Muscle layer of colon (tissue), 2 donors: ENCODE results near the gene C1QTNF9.
"Not testable (repeated sequence)": the region's sequence is repeated elsewhere in the genome, so short reads cannot be mapped to it uniquely, and the experiment has no call there.

ENCODE experiments used
- H3K27ac ChIP-seq: one replicate; pipeline ENCODE4 v1.7.0; 2013; ENCODE audit warnings: low read depth, mild to moderate bottlenecking, low read length, moderate library complexity
- H3K27me3 ChIP-seq, 2 donors: one replicate each; pipeline ENCODE4 v1.7.0; 2013; ENCODE audit warnings: low read length in 2 of 2, mild to moderate bottlenecking in 2 of 2; ENCODE audit not compliant: insufficient read depth in 2 of 2, control insufficient read depth in 1 of 2
- H3K36me3 ChIP-seq: one replicate; pipeline ENCODE4 v1.7.0; 2013; ENCODE audit warnings: mild to moderate bottlenecking, low read length; ENCODE audit not compliant: insufficient read depth
- H3K4me1 ChIP-seq: one replicate; pipeline ENCODE4 v1.7.0; 2013; ENCODE audit warnings: mild to moderate bottlenecking, low read length; ENCODE audit not compliant: insufficient read depth
- H3K4me3 ChIP-seq, 2 donors: one replicate each; pipeline ENCODE4 v1.7.0; 2013; ENCODE audit warnings: low read length in 2 of 2, low read depth in 1 of 2, mild to moderate bottlenecking in 1 of 2, moderate library complexity in 1 of 2
- H3K9ac ChIP-seq: one replicate; pipeline ENCODE4 v1.7.0; 2013; ENCODE audit warnings: low read length
- H3K9me3 ChIP-seq: one replicate; pipeline ENCODE4 v1.7.0; 2013; ENCODE audit warnings: mild to moderate bottlenecking, low read length
- donor health status: abdominal sarcoma.
- donor health status: Adenocarcinoma of cecum.

C1QTNF9 gene

DNA sequence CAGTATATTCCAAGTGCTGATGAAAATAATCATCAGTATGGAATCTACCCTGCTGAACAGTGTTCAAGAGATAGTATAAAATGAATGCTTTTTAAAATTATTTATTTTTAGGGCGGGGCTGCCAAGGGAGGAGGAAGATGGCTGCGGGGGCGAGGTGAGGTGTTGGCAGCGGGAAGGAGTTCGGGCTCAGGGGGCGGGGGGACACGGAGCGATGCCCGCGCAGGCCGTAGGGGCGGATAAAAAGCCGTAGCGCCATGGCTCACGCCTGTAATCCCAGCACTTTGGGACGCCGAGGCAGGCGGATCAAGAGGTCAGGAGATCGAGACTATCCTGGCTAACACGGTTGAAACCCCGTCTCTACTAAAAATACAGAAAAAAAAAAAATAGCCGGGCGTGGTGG, 18.2 kb downstream of the C1QTNF9 start:
- not testable (repeated sequence) for H3K36me3 ChIP-seq, H3K9ac ChIP-seq, H3K27ac ChIP-seq, H3K27me3 ChIP-seq, H3K4me1 ChIP-seq, H3K9me3 ChIP-seq, H3K4me3 ChIP-seq

DNA sequence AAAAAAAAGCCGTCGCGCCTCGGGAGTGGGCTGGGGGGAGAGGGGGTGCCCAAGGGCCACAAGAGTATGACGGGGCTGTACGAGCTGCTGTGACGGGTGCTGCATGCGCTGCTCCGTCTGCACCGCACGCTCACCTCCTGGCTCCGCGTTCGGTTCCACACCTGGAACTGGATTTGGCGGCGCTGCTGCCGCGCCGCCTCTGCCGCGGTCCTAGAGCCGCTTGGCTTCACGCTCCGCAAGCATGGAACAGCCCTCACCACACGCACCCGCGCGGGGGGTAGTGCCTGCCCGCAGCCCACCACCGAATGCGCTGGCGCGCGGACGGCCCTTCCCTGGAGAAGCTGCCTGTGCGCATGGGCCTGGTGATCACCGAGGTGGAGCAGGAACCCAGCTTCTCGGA, 18.8 kb downstream of the C1QTNF9 start:
- no peaks in the 10 kb centered on the region for H3K4me1 ChIP-seq
- H3K4me3 ChIP-seq: no peak overlapping the region
- H3K9me3 ChIP-seq: no peaks in the 10 kb centered on the region
- H3K9ac ChIP-seq: no peak overlapping the region
- no peaks in the 10 kb centered on the region for H3K36me3 ChIP-seq
- no peak overlapping the region for H3K27ac ChIP-seq
- H3K27me3 ChIP-seq: no peaks in the 10 kb centered on the region

DNA sequence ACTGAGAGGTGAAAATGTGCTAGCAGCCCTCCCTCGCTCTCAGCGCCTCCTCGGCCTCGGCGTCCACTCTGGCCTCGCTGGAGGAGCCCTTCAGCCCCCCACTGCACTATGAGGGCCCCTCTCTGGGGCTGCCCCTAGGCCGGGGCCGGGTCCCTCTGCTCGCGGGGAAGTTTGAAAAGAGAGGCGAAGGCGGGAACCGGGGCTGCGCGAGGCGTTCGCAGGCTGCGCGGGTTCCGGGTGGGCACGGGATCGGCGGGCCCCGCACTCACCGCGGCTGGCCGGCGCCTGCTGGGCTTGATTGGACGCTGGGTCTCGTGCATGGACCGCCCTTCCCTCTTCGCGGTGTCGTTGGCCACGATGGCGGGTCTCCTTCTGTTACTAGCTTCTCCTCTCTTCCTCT, 29.3 kb downstream of the C1QTNF9 start:
- no peak overlapping the region for H3K27ac ChIP-seq
- H3K4me1 ChIP-seq: no peaks in the 10 kb centered on the region
- no peak overlapping the region for H3K9ac ChIP-seq
- no peaks in the 10 kb centered on the region for H3K27me3 ChIP-seq
- no peak overlapping the region for H3K4me3 ChIP-seq
- H3K36me3 ChIP-seq: no peaks in the 10 kb centered on the region
- H3K9me3 ChIP-seq: no peaks in the 10 kb centered on the region

DNA sequence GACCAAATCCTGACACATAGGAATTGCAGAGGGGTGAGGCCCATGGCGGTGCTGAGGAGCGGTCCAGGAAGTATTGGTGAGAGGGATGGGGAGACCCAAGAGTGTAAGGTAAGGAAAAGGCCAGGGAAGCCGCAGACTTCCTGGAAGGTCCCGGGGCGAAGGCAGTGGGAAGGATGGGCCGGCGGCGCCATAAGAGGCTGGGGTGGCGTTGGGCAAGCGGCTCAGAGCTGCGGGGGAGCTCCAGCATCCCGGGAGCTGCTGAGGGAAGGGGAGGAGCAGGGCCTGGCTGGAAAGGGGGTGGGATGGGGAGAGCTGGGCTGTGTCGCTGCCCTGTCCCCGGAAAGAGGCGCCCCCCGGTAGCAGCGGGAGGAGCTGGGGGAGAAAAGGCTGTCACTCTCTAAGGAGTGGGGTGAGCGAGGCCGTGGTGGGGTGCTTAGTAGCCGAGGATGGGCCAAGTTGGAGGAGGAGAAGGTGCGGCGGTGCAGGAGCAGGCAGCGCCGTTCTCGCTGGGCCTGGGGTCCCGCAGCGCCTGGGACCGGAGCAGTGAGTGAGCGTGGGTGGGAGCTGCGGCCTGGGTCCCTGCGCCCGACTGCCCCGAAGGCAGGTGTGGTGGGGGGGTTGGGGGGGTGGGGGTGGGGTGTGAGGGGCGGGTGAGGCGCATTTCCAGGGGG, 30.7 kb downstream of the C1QTNF9 start:
- no peaks in the 10 kb centered on the region for H3K36me3 ChIP-seq
- H3K9me3 ChIP-seq: no peaks in the 10 kb centered on the region
- no peaks in the 10 kb centered on the region for H3K27me3 ChIP-seq
- no peak overlapping the region for H3K9ac ChIP-seq
- no peak overlapping the region for H3K4me3 ChIP-seq
- H3K4me1 ChIP-seq: no peaks in the 10 kb centered on the region
- no peak overlapping the region for H3K27ac ChIP-seq

- Histone ChIP-seq H3K27me3 (no peaks in the 10 kb centered on the region), H3K36me3 (no peaks in the 10 kb centered on the region), H3K4me1 (no peaks in the 10 kb centered on the region), H3K9ac (no peak overlapping the region), H3K9me3 (no peaks in the 10 kb centered on the region), H3K4me3 (no peak overlapping the region), H3K27ac (no peak overlapping the region)
These were observed 31.2 kb downstream of the C1QTNF9 start for GRCh38 chr13:24340608-24340955.

GRCh38 chr13:24341439-24341838, 32.1 kb downstream of the C1QTNF9 start:
- Histone ChIP-seq H3K36me3 (no peaks in the 10 kb centered on the region), H3K4me3 (no peak overlapping the region), H3K4me1 (no peaks in the 10 kb centered on the region), H3K27ac (no peak overlapping the region), H3K9ac (no peak overlapping the region), H3K9me3 (no peaks in the 10 kb centered on the region), H3K27me3 (no peaks in the 10 kb centered on the region)

DNA sequence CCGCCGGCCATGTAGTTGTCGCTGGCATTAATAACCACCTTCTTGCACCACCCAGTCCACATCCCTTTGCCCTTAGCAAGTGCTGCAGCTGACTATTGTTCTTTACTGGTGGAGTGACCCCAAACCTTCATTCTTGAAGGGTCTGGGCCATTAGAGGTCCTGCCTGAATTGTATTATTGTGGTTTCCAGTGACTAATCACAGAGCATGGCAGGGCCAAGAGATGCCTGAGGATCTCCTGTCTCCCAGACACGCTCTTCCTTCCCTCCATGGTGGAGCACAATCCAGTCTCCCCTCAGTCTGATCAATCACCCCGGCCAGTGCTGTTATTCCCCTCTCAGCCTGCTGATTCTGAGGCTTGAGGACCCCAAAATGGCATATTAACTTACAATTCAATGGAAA, 39.0 kb downstream of the C1QTNF9 start:
- H3K27ac ChIP-seq: no peak overlapping the region
- H3K4me3 ChIP-seq: no peak overlapping the region
- H3K4me1 ChIP-seq: no peaks in the 10 kb centered on the region
- no peaks in the 10 kb centered on the region for H3K27me3 ChIP-seq
- no peaks in the 10 kb centered on the region for H3K36me3 ChIP-seq
- no peak overlapping the region for H3K9ac ChIP-seq
- no peaks in the 10 kb centered on the region for H3K9me3 ChIP-seq

DNA sequence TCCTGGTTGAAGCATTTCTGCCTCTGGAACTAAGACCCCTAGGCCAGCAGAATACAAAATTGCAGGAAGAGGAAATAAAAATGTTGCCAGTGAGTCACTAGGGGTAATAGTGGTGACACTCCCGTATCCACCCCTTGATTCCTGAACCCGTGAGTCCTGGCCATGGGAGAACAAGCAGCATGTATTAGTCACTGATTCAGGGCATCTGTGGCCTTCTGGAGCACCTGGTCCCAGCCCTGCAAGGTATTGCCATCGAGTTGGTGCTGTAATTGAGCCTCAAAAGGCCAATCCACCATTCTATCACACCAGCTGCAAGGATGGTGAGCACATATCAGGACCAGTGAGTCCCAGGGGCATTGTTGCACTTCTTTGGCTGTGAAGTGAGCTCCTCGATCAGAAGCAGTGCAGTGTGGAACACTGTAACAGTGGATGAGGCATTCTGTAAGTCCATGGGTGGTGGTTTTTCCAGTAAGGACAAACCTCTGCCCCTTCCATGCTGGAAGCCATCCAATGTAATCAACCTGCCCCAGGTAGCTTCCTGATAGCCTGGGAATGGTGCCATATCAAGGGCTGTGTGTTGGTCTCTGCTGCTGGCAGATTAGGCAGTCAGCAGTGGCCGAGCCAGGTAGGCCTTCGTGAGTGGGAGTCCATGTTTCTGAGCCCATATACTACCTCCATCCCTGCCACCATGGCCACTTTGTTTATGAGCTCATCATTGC, 39.6 kb downstream of the C1QTNF9 start:
- H3K4me3 ChIP-seq: no peak overlapping the region
- H3K27ac ChIP-seq: no peak overlapping the region
- no peaks in the 10 kb centered on the region for H3K9me3 ChIP-seq
- H3K4me1 ChIP-seq: no peaks in the 10 kb centered on the region
- no peak overlapping the region for H3K9ac ChIP-seq
- no peaks in the 10 kb centered on the region for H3K36me3 ChIP-seq
- no peaks in the 10 kb centered on the region for H3K27me3 ChIP-seq

DNA sequence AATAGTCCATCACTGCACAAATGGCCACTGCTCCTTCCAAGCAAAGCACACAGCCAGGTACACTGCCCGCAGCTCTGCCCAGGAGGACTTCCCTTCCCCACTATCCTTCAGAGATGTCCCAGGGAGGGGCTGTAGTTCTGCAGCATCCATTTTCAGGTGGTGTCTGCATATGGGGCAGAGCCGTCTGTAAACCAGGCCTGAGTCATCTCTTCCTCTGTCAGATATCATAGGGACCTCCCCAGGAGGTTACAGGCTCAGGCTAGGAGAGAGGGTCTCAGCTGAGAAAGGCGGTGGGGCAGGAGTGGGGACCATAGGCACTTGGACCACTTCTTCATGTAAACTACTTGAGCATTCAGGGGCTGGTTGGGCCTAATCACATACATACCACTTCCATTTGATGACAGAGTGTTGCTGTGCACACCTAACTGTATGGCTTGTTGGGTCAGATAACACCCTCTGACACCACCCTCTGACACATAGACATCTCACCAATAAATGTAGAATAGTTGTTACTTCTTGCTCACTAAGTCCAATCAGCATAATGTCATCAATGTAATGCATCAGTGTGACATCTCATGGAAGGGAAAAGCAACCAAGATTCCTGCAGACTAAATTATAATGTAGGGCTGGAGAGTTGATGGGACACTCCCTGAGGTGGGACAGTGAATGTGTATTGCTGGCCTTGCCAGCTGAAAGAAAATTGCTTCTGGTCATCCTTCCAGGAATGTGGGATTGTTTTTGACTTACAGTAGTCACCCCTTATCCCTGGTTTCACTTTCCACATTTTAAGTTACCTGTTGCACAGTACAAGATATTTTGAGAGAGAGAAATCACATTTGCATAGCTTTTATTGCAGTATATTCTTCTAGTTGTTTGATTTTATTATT, 40.6 kb downstream of the C1QTNF9 start:
- not testable (repeated sequence) for H3K9me3 ChIP-seq, H3K27ac ChIP-seq, H3K27me3 ChIP-seq, H3K4me1 ChIP-seq, H3K9ac ChIP-seq, H3K4me3 ChIP-seq, H3K36me3 ChIP-seq

- no peak overlapping the region for H3K4me3 ChIP-seq
- no peaks in the 10 kb centered on the region for H3K9me3 ChIP-seq
- no peaks in the 10 kb centered on the region for H3K36me3 ChIP-seq
- no peaks in the 10 kb centered on the region for H3K4me1 ChIP-seq
- no peak overlapping the region for H3K27ac ChIP-seq
- no peak overlapping the region for H3K9ac ChIP-seq
- no peaks in the 10 kb centered on the region for H3K27me3 ChIP-seq
These were observed 42.0 kb downstream of the C1QTNF9 start for GRCh38 chr13:24351423-24351822.

DNA sequence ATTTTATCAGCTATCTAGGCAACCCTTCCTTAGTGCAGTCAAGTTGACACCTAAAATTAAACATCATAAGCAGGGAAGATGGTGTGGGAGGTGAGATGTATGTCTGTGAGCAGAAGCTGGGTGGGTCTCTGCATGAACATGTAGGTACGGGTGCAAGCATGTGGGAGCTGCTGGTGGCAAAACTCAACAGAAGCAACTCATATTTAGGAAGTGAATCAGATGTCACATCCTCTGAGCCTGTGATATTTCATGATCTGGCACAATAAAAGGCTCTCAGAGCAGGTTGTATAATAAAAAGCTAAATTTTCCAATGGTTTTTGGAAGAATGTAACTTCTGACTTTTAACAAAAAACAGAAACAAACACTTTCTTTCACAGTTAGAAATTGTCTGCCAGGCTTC, 44.4 kb downstream of the C1QTNF9 start:
- Histone ChIP-seq H3K4me1 (no peaks in the 10 kb centered on the region), H3K36me3 (no peaks in the 10 kb centered on the region)

More for the DNA sequence above, 44.4 kb downstream of the C1QTNF9 start:
- Histone ChIP-seq H3K9ac (no peak overlapping the region), H3K9me3 (no peaks in the 10 kb centered on the region), H3K27me3 (no peaks in the 10 kb centered on the region), H3K4me3 (no peak overlapping the region), H3K27ac (no peak overlapping the region)
